Thoracic aorta (tissue), 2 donors: Measurements from ENCODE around the gene DEAF1. TPM values are rescaled to one million over a fixed set of nuclear protein-coding genes. Genes with fewer than 3 reads are reported as not detected.
"Not testable (repeated sequence)": the region's sequence is repeated elsewhere in the genome, so short reads cannot be mapped to it uniquely, and the experiment has no call there.

Experiments used
- ATAC-seq: fragments of 150-250 bp; one replicate; pipeline ENCODE4 v1.8.0; 2017; ENCODE audit warnings: low read depth; ENCODE audit not compliant: insufficient number of reproducible peaks, low FRiP score
- DNase-seq: peaks from one replicate; pipeline ENCODE4 v3.0.0-alpha.2; 2020; ENCODE audit warnings: low spot score
- H3K27ac ChIP-seq, 2 donors: fragments of 200-600 bp; sonication (generic); 1 replicate in 1 of 2; 2 replicates in 1 of 2; pipeline ENCODE4 v1.5.1; 2016; ENCODE audit warnings: mild to moderate bottlenecking in 2 of 2, moderate library complexity in 2 of 2
- H3K27me3 ChIP-seq: fragments of 200-600 bp; sonication (generic); replicated peaks from 2 replicates; pipeline ENCODE4 v1.6.0; 2016; ENCODE audit warnings: mild to moderate bottlenecking; ENCODE audit not compliant: insufficient read depth
- H3K36me3 ChIP-seq: fragments of 200-600 bp; sonication (generic); one replicate; pipeline ENCODE4 v1.5.1; 2016
- H3K4me1 ChIP-seq, 2 donors: fragments of 200-600 bp; sonication (generic); 1 replicate in 1 of 2; 2 replicates in 1 of 2; pipeline versions ENCODE4 v1.5.1 to v1.6.0; 2016; ENCODE audit warnings: low read depth in 2 of 2, mild to moderate bottlenecking in 1 of 2; ENCODE audit not compliant: control insufficient read depth in 1 of 2
- H3K4me3 ChIP-seq: fragments of 200-600 bp; sonication (generic); 2 replicates; pipeline ENCODE4 v1.5.1; 2016; ENCODE audit warnings: mild to moderate bottlenecking
- H3K9me3 ChIP-seq: fragments of 200-600 bp; sonication (generic); 2 replicates; pipeline ENCODE4 v1.5.1; 2016
- total RNA-seq, 2 donors: library from RNA; depleted of rRNA; stranded (reverse); fragments of >200 nt; gene quantifications; one replicate each; pipeline versions ENCODE4 v1.1.0 to v1.2.3, GENCODE V29; 2016
- TF ChIP-seq, protein P1 (sequence below): fragments of 200-600 bp; sonication (generic); IDR thresholded peaks from one replicate; pipeline ENCODE4 v1.5.1; 2019; ENCODE audit warnings: antibody characterized with exemption

The DEAF1 gene
- 10 to 100 TPM; 22.1 to 67.0 TPM for total RNA-seq

DNA sequence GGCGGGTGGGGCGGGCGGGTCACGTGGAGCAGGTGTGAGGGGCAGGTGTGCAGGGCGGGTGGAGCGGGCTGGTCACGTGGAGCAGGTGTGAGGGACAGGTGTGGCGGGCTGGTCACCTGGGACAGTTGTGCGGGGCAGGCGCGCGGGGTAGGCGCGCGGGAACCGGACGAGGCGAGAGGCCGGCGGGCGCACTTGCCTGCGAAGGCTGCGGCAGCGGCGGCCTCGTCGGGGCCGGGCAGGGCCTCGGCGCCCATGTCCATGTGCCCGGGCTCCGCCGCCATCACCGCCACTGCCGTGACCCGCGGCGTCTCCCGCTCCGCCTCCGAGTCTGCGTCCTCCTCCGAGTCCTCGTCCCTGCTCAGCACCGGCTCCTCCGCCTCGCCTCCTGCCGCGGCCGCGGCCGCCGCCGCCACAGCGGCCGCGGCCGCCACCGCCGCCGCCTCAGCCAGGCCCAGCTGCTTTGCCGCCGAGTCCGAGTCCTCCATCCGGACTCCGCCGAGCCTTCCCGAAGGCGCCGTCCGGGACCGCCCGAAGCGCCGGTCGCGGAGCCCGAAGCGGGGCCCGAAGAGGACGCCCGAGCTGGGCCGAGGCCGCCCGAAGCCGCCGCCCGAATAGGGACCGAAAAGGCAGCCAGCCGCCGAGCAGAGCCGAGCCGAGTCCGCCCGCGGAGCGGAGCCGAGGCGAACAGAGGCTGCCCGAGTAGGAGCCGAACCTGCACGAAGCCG lies at the start of gene DEAF1:
DEAF1 (minus strand) TSS at position 660 of the 725 bp plus-strand sequence; CDS start at position 485, 175 bp downstream.
- no peaks in the 10 kb centered on the region for H3K27me3 ChIP-seq
- TF ChIP-seq, protein P1, sequence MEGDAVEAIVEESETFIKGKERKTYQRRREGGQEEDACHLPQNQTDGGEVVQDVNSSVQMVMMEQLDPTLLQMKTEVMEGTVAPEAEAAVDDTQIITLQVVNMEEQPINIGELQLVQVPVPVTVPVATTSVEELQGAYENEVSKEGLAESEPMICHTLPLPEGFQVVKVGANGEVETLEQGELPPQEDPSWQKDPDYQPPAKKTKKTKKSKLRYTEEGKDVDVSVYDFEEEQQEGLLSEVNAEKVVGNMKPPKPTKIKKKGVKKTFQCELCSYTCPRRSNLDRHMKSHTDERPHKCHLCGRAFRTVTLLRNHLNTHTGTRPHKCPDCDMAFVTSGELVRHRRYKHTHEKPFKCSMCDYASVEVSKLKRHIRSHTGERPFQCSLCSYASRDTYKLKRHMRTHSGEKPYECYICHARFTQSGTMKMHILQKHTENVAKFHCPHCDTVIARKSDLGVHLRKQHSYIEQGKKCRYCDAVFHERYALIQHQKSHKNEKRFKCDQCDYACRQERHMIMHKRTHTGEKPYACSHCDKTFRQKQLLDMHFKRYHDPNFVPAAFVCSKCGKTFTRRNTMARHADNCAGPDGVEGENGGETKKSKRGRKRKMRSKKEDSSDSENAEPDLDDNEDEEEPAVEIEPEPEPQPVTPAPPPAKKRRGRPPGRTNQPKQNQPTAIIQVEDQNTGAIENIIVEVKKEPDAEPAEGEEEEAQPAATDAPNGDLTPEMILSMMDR: no peak
- no peak for ATAC-seq
- peak within 1 kb of the TSS; percentile 99 for H3K27ac ChIP-seq
- H3K4me3 ChIP-seq: peak within 1 kb of the TSS; percentile 97
- no peaks in the 10 kb centered on the region for H3K9me3 ChIP-seq
- H3K4me1 ChIP-seq: peaks cover 23 to 41% of the 10 kb centered on the region in 2 donors
- no peaks in the 10 kb centered on the region for H3K36me3 ChIP-seq
- DNase-seq: peak; percentile 88

DNA sequence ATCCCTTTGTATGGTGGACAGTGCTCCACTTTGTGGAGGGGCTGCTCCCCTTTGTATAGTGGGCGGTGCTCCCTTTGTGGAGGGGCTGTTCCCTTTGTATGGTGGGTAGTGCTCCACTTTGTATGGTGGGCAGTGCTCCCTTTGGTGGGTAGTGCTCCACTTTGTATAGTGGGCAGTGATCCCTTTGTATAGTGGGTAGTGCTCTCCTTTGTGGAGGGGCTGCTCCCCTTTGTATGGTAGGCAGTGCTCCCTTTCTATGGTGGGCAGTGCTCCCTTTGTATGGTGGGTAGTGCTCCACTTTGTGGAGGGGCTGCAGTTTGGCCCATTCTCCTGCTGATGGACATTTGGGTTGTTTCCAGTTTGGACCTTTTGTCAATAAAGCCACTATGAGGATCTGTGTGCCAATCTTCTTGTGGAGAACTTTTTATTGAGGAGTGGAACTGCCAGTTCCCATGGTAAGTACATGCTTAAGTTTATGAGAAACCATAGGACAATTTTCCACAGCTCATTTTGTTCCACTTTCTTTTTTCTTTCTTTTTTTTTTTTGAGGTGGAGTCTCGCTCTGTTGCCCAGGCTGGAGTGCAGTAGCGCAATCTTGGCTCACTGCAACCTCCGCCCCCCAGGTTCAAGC lies 47.7 kb upstream of the DEAF1 start:
- no peaks in the 10 kb centered on the region for H3K27me3 ChIP-seq
- ATAC-seq: no peak
- peaks cover 4 to 9% of the 10 kb centered on the region in 2 donors for H3K4me1 ChIP-seq
- no peaks in the 10 kb centered on the region for H3K9me3 ChIP-seq
- no peak overlapping the region for H3K27ac ChIP-seq
- no peak overlapping the region for H3K4me3 ChIP-seq
- TF ChIP-seq, protein P1: no peak
- H3K36me3 ChIP-seq: no peaks in the 10 kb centered on the region
- DNase-seq: no peak

GRCh38 chr11:742156-742546 lies 47.1 kb upstream of the DEAF1 start:
- TF ChIP-seq, protein P1: no peak

GRCh38 chr11:737899-738298 lies 42.9 kb upstream of the DEAF1 start:
- ATAC-seq: not testable (repeated sequence)

More at GRCh38 chr11:742156-742546, 47.1 kb upstream of the DEAF1 start:
- H3K9me3 ChIP-seq: no peaks in the 10 kb centered on the region
- H3K4me1 ChIP-seq: peaks cover 4 to 8% of the 10 kb centered on the region in 2 donors
- H3K4me3 ChIP-seq: no peak overlapping the region
- no peak overlapping the region for H3K27ac ChIP-seq
- no peaks in the 10 kb centered on the region for H3K36me3 ChIP-seq
- no peak for DNase-seq
- no peaks in the 10 kb centered on the region for H3K27me3 ChIP-seq
- no peak for ATAC-seq

GRCh38 chr11:737366-737765 lies 42.3 kb upstream of the DEAF1 start:
- H3K36me3 ChIP-seq: no peaks in the 10 kb centered on the region
- TF ChIP-seq, protein P1: no peak
- ATAC-seq (no peak), DNase-seq (no peak)
- no peaks in the 10 kb centered on the region for H3K9me3 ChIP-seq
- no peaks in the 10 kb centered on the region for H3K27me3 ChIP-seq
- no peak overlapping the region for H3K27ac ChIP-seq
- H3K4me1 ChIP-seq: no peaks in the 10 kb centered on the region
- no peak overlapping the region for H3K4me3 ChIP-seq

More at GRCh38 chr11:737899-738298, 42.9 kb upstream of the DEAF1 start:
- H3K4me1 ChIP-seq, H3K4me3 ChIP-seq, DNase-seq, H3K27me3 ChIP-seq, H3K27ac ChIP-seq, H3K9me3 ChIP-seq, H3K36me3 ChIP-seq: not testable (repeated sequence)

DNA sequence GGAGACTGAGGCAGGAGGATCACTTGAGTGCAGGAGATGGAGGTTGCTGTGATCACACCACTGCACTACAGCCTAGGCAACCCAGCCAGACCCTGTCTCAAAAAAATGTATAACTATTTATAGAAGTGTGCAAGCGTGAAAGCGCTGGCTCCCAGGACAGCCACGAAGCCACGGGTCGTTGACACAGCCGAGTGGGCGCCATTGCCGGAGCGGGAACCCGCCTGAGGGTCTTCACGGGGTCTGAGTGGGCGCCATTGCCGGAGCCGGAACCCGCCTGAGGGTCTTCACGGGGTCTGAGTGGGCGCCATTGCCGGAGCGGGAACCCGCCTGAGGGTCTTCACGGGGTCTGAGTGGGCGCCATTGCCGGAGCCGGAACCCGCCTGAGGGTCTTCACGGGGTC lies 39.5 kb upstream of the DEAF1 start:
- not testable (repeated sequence) for H3K27me3 ChIP-seq, DNase-seq, H3K27ac ChIP-seq

More for the DNA sequence above, 39.5 kb upstream of the DEAF1 start:
- ATAC-seq, H3K4me1 ChIP-seq, H3K4me3 ChIP-seq, H3K36me3 ChIP-seq, H3K9me3 ChIP-seq: not testable (repeated sequence)
